HG02759 (cell line): ENCODE data around the gene OR10V1.

Experiments
- ATAC-seq: cut with Tn5 transposase; IDR thresholded peaks from one replicate; pipeline ENCODE4 v1.9.1; 2021; ENCODE audit warnings: mild to moderate bottlenecking, moderate library complexity; ENCODE audit not compliant: unreplicated experiment

Gene OR10V1

GRCh38 chr11:59713745-59714144 is at the start of gene OR10V1:
OR10V1 (minus strand) TSS chr11:59713845; CDS start chr11:59713845, 0 bp downstream.
- ATAC-seq: no peak

- ATAC-seq: no peak
Observed at GRCh38 chr11:59761993-59762392, 48.3 kb upstream of the OR10V1 start.

DNA sequence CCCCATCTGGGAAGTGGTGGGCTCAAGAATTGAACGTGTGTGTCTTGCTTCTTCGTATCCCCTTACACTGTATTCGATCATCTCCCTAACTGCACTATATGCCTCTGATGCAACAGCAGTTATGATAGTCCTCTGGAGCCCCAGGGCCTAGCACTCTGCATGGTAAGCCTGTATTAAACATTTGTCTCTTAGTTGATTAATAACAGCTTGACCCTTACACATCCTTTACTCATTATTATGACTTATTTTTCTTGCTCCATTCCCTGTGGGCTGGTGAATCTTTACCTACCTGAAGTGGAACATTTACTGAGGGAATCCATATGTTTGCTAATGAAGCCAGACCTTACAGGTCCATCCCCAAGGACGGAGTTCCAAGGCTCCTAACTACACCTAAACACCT is 47.1 kb upstream of the OR10V1 start:
- ATAC-seq: no peak

- ATAC-seq: no peak
Observed at GRCh38 chr11:59759900-59760299, 46.3 kb upstream of the OR10V1 start.

DNA sequence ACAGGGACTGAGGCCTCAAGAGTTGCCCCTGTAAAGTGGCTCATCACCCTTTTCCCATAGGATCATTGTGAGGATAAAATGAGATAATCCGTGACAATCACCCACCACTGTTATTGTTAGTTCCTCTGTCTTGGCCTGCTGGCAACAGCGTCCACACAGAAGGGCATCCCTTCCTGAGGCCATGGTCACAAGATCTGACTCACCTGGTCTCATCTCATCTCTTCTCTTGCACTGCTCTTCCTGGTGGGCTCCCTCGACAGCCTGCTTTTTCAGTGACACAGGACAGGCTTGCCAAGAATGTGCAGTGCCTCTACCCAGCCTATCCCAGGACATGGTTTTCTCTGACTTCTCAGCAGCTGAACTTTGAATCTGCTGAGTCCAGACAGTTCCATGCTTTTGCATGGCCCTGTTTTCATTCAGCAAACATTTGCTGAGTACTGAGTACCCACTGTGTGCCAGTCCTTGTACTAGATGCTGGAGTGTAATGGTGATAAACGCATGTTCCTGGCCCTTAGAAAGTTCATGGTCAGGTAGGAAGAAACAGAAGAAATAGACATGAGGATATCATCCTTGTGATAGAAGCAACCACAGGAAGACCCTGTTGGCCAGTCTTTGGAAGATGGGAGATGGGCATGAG is 44.9 kb upstream of the OR10V1 start:
- ATAC-seq: no peak

DNA sequence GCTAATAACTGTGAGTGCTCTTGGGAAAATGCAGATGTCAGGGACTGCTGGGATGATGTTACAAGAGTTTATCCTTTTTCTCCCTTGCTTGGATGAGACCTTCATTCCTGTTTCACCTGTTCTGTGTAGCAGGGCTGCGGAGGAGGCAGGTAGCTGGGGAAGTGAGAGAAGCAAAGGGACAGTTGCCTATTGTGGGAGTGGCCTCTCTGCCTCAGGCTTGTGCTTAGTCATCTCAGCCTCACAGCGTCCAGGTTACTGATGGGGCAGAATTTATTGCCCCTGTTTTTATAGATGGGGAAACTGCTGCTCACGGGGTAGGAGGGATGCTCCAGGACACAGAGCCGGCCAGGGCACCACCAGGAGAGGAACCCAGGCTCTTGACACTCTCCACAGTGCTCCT is 43.2 kb upstream of the OR10V1 start:
- no peak for ATAC-seq

GRCh38 chr11:59756558-59756840 is 42.9 kb upstream of the OR10V1 start:
- no peak for ATAC-seq

DNA sequence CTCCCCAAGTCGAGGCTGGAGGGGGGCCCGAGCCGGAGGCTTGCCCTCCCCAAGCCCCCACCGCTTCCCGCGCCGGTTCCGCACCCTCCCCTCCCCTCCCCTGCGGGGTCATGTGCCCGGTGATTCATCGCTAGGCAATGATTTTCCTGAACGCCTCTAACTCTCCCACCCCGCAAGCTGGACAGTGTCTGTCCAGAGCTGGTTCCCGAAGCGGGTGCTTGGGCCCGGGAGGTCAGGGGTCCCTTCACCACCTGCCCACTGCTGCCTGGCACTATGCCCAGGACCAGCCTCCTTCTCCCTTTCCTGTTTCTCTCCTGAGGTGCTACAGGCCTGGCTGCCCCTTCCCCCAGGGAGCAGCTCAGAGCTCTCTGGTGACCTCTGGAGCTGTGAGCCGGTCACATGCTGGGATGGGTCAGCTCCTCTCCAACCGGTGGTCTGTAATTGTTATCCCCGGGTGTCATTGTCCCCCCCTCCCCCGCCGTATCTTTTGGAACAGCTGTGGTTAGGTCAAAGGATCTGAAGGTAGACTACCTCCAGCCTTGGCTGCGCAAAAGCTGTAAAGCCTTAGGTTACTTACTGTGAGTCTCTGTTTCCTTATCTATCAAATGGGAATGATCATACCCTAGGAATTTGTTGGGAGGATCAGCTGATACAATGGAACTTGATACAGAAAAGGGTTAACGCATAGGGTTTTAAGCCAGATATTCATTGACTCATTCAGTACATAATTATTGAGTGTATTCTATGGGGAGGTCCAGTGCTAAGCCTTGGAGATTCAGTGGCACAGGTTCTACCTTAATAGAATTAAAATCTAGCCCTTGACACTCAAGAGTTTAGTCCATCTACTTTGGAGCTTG is 42.3 kb upstream of the OR10V1 start:
- peak; percentile 14 for ATAC-seq

DNA sequence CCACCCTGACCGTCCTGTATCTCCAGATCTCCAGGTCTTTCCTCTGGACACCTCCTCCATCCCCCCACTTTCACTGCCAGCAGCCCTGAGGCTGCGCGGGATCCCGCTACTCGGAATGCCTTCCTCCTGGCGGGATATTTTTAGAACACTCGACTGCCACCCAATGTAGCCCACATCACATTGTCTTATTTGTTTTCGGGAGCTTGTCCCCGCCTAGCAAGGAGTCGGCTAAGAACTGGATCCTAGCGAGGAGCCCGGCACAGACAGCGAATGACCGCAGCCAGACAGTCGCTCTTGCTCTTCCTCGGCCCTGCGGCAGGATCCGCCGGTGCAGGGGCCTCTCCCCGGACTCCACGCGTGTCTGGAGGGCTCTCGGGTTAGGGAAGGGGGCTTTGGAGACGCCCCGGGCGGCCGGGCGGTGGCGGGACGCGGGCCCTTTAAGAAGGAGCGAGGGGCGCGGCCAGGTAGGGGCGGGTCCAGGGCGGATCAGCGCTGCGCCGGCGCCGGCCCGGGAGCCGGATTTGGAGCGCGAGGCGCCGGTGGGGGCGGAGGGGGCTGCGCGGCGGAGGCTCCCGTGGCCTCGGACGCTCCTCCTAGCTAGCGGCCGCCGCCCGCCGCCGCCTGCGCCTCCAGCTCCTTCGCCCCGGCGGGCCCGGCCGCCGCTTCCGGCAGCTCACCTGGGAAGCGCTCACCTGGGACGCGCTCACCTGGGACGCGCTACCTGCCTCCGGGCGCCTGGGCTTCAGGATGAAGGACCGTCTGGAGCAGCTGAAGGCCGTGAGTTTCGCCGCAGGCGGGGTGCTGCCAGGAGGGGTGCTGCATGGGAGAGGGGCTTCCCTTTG is 41.4 kb upstream of the OR10V1 start, which contains the start of gene STX3:
STX3 (plus strand) TSS at position 518 of the 842 bp plus-strand sequence; CDS start at position 748, 230 bp downstream.
- peak; percentile 83 for ATAC-seq

DNA sequence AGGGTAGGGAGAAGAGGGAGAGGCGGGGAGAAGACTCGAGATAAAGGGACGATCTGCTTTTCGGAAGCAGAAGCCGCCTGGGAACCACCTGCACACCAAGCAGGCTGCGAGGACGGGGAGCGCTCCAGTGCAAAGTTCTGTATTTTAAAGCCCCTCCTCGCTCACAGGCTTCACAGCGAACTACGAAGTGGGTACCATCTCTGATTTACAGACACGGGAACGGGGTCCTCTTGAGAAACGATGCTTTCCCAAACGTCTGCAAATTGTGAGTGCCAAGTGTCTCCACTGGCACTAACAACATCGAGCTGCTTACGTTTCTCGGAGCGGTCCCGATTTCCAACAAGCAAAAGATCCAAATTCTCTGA is 40.8 kb upstream of the OR10V1 start:
- peak; percentile 18 for ATAC-seq

DNA sequence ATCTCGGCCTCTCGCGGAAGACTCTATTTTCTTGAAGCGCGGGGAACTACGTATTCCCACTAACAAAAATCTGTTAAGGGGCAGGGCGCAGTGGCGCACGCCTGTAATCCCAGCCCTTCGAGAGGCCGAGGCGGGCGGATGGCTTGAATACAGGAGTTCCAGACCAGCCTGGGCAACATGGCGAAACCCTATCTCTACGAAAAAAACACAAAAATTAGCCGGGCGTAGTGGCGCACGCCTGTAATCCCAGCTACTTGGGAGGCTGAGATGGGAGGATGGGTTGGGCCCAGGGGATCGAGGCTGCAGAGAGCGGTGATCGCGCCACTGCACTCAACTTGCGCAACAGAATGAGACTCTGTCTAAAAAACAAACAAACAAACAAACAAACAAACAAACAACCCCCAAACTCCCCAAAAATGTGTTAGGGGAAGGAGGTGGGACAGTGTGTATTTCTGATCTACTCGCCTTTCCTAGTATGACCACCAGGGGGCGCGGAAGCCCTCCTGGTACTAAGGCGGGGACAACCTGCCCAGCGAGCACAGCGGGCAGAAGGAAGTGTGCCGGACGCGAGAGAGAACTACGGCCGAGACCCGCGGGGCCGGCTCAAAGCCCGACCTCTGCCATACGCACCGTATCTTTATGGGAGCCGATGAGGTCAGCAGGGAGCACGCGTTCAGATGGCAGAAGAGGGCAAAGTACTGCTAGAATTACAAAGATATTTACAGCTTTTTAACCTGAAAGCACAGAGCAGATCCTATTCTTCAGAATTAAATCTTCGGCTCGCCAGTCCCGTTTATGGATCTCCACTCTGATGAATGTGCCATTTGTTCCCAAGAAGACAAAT is 40.2 kb upstream of the OR10V1 start:
- peak; percentile 61 for ATAC-seq

DNA sequence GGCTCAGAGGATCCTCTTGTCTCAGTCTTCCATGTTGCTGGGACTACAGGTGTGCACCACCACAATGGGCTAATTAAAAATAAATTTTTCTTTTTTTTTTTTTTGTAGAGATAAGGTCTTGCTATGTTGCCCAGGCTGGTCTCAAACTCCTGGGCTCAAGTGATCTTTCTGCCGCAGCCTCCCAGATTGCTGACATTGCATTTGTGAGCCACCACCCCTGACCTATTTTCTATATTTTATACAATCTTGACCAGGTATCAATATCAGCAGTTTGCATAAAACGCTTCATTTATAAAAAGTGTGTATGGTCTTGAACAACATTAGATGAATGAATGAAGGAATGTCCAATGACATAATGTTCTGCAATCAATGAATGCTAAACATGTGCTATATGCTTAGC is 32.5 kb upstream of the OR10V1 start:
- no peak for ATAC-seq

GRCh38 chr11:59730896-59731565 is 17.4 kb upstream of the OR10V1 start:
- no peak for ATAC-seq

DNA sequence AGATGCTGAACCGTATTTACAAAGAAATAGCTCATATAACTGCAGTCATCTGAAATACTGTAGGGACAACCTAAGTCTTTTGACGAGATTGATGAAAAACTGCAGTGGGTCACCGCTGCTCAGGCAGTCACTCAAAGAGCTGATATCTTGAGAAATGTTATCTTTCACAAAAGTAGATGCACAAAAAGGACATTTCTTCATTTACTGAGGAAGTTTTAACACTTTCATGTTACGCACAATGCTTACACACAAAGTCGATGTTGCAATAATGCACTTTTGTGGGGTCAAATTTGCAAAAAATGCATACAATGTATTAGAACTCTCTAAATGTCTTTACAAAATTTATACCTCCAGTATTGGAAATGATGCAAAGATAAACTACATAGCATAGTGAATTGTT is 16.2 kb upstream of the OR10V1 start:
- no peak for ATAC-seq

- ATAC-seq: no peak
Observed at GRCh38 chr11:59728913-59729312, 15.3 kb upstream of the OR10V1 start.

DNA sequence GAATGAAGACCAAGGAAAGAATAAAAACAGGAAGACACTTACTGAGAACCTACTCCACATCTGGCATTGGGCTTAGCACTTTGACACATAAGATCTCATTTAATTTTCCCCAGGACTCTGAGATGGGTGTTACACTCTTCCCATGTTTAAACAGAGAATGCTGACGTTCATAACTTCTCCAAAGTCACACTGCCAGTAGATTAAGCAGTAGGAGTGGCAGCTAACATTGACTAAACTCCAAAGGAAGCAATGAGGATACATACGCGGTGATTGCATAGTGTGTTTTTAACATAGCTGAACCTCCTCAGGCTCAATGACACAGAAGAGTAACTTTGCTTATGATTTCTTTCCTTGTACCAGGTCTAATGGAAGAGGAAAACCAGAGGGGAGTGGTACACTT is 14.5 kb upstream of the OR10V1 start:
- no peak for ATAC-seq

DNA sequence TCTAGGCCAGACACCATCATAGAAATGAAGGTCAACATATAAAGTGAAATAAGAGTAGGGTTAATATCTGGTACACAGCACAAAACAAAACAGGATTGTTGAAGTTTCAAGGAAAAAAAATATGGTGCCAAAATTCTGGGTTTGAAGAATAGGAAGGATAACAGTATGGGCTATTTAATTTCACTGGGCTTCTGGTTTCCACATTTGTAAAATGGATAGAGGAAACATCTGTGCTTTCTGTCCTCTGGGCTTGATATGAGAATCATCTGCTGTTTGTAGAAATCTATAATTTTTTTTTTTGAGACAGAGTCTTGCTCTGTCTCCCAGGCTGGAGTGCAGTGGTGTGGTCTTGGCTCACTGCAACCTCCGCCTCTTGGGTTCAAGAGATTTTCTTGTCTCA is 13.8 kb upstream of the OR10V1 start:
- no peak for ATAC-seq

DNA sequence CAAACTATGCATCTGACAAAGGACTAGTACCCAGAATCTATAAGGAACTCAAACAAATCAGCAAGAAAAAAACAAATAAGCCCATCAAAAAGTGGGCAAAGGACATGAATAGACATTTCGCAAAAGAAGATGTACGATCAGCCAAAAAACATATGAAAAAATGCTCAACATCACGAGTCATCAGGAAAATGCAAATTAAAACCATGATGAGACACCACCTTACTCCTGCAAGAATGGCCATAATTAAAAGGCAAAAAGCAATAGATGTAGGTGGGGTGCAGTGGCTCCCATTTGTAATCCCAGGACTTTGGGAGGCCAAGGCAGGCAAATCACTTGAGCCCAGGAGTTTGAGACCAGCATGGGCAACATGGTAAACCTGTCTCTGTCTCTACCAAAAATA is 10.4 kb upstream of the OR10V1 start:
- no peak for ATAC-seq

GRCh38 chr11:59719556-59719955 is 5.9 kb upstream of the OR10V1 start:
- ATAC-seq: no peak

DNA sequence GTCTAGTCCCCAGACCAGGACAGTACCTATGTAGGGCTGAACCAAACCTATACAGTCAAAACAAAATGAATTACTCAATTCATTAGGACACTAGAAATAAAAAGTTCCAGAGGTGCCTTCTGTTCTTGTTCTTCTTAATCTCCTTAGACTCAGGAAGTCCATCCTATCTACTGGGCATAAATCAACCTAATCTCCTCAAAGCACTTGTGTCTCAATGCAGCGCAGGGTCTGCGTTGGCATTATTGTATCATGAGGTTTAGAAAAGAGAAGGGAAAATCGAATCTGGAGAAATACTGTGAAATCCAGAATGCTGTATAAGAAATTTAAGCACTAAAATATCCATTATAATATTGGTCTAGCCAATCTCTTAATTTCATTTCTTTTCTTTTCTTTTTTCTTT is 2.4 kb upstream of the OR10V1 start:
- ATAC-seq: no peak
